Inflammatory macrophage treated with lipopolysaccharide for 1 hour (primary cell): ENCODE results near the gene SLC8B1.
"Not testable (repeated sequence)": the region's sequence is repeated elsewhere in the genome, so short reads cannot be mapped to it uniquely, and the experiment has no call there.

Experiments
- DNase-seq, 2 donors: peaks; one replicate each; pipeline ENCODE4 v3.0.0-alpha.2; 2020 to 2022

Gene SLC8B1

GRCh38 chr12:113354192-113354591 is 19.3 kb upstream of the SLC8B1 start:
- not testable (repeated sequence) for DNase-seq

- no peak for DNase-seq
Observed at GRCh38 chr12:113351089-113351488, 16.2 kb upstream of the SLC8B1 start.

- no peak for DNase-seq
Observed at GRCh38 chr12:113348849-113349536, 14.1 kb upstream of the SLC8B1 start.

GRCh38 chr12:113347892-113348291 is 13.0 kb upstream of the SLC8B1 start:
- DNase-seq, result no peak

- DNase-seq, result no peak
Observed at GRCh38 chr12:113347107-113347506, 12.2 kb upstream of the SLC8B1 start.

GRCh38 chr12:113346353-113346752 is 11.4 kb upstream of the SLC8B1 start:
- peak; percentile 47 to 87 for DNase-seq

- no peak for DNase-seq
Observed at GRCh38 chr12:113345318-113345717, 10.4 kb upstream of the SLC8B1 start.

GRCh38 chr12:113341535-113341934 is 6.6 kb upstream of the SLC8B1 start:
- DNase-seq, result peak; percentile 55 to 64

GRCh38 chr12:113340061-113340460 is 5.2 kb upstream of the SLC8B1 start:
- peak in 1 of 2 donors; percentile 47 for DNase-seq

GRCh38 chr12:113339540-113339939 is 4.6 kb upstream of the SLC8B1 start:
- no peak for DNase-seq

- DNase-seq, result peak; percentile 68 to 76
Observed at GRCh38 chr12:113333877-113334785, 778 bp downstream of the SLC8B1 start.

- DNase-seq, result no peak
Observed at GRCh38 chr12:113333418-113333750, 1.5 kb downstream of the SLC8B1 start.

- DNase-seq, result peak; percentile 19 to 58
Observed at GRCh38 chr12:113332688-113333417, 2.1 kb downstream of the SLC8B1 start.

- DNase-seq, result no peak
Observed at GRCh38 chr12:113330505-113330904, 4.4 kb downstream of the SLC8B1 start.

- DNase-seq, result no peak
Observed at GRCh38 chr12:113329791-113330417, 5.0 kb downstream of the SLC8B1 start.

GRCh38 chr12:113329022-113329790 is 5.7 kb downstream of the SLC8B1 start:
- no peak for DNase-seq

GRCh38 chr12:113328368-113328889 is 6.5 kb downstream of the SLC8B1 start:
- no peak for DNase-seq

GRCh38 chr12:113326775-113327395 is 8.0 kb downstream of the SLC8B1 start:
- no peak for DNase-seq

- DNase-seq, result no peak
Observed at GRCh38 chr12:113325916-113326315, 9.0 kb downstream of the SLC8B1 start.

- peak; percentile 78 to 87 for DNase-seq
Observed at GRCh38 chr12:113322343-113322742, 12.6 kb downstream of the SLC8B1 start.

- no peak for DNase-seq
Observed at GRCh38 chr12:113320401-113320800, 14.5 kb downstream of the SLC8B1 start.
